ENCODE data around the gene TMEM237.

DNA sequence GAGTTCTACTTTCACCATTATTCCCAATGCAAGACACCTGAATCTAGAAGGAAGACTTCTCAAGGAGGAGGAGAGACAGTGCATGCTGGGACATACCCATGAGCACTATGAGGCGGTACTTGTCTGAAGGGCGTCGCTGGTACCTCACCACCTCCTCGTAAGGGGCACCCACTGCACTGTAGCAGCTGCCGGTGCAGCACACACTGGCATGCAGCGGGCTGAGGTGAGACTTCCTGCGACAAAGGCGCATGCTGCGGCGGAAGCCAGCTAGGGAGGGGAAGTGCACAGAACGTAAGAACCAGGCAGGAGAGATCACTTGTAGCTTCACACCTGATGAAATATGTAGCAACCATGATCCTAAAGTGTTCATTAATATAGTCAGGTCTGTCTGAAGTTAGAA, 12.8 kb upstream of the TMEM237 start:
- TF ChIP-seq CTCF (IDR thresholded peaks at IDR 0.05) = no peak
- TF ChIP-seq POLR2A (IDR thresholded peaks at IDR 0.05) = no peak

Data from right lobe of liver (tissue), 4 donors.